ENCODE results near the gene RCOR2.

RCOR2 gene

GRCh38 chr11:63907808-63908530 lies 9.0 kb downstream of the RCOR2 start:
- TF ChIP-seq, protein P1, sequence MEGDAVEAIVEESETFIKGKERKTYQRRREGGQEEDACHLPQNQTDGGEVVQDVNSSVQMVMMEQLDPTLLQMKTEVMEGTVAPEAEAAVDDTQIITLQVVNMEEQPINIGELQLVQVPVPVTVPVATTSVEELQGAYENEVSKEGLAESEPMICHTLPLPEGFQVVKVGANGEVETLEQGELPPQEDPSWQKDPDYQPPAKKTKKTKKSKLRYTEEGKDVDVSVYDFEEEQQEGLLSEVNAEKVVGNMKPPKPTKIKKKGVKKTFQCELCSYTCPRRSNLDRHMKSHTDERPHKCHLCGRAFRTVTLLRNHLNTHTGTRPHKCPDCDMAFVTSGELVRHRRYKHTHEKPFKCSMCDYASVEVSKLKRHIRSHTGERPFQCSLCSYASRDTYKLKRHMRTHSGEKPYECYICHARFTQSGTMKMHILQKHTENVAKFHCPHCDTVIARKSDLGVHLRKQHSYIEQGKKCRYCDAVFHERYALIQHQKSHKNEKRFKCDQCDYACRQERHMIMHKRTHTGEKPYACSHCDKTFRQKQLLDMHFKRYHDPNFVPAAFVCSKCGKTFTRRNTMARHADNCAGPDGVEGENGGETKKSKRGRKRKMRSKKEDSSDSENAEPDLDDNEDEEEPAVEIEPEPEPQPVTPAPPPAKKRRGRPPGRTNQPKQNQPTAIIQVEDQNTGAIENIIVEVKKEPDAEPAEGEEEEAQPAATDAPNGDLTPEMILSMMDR (IDR thresholded peaks at IDR 0.05; ENCODE audit: low read depth, low read length) = no peak
- DNase-seq (ENCODE audit: low read depth in 2 of 2) = no peak
- no peak overlapping the region for H3K4me3 ChIP-seq (replicated peaks in 1 of 2; ENCODE audit: low read depth in 2 of 2, low read length in 2 of 2)

- H3K4me3 ChIP-seq (replicated peaks in 1 of 2; ENCODE audit: low read depth in 2 of 2, low read length in 2 of 2) = no peak overlapping the region
- no peak for DNase-seq (ENCODE audit: low read depth in 2 of 2)
- TF ChIP-seq, protein P1 (IDR thresholded peaks at IDR 0.05; ENCODE audit: low read depth, low read length) = no peak
Measured at GRCh38 chr11:63907063-63907462, 9.9 kb downstream of the RCOR2 start.

GRCh38 chr11:63906585-63906984 lies 10.4 kb downstream of the RCOR2 start:
- H3K4me3 ChIP-seq (replicated peaks in 1 of 2; ENCODE audit: low read depth in 2 of 2, low read length in 2 of 2) = no peak overlapping the region
- peak; percentile 33 to 39 for DNase-seq (ENCODE audit: low read depth in 2 of 2)
- TF ChIP-seq, protein P1 (IDR thresholded peaks at IDR 0.05; ENCODE audit: low read depth, low read length) = no peak

GRCh38 chr11:63906087-63906486 lies 10.9 kb downstream of the RCOR2 start:
- DNase-seq (ENCODE audit: low read depth in 2 of 2) = no peak
- H3K4me3 ChIP-seq (replicated peaks in 1 of 2; ENCODE audit: low read depth in 2 of 2, low read length in 2 of 2) = no peak overlapping the region
- TF ChIP-seq, protein P1 (IDR thresholded peaks at IDR 0.05; ENCODE audit: low read depth, low read length) = no peak

GRCh38 chr11:63905179-63905578 lies 11.8 kb downstream of the RCOR2 start:
- TF ChIP-seq, protein P1 (IDR thresholded peaks at IDR 0.05; ENCODE audit: low read depth, low read length) = no peak

GRCh38 chr11:63904743-63905142 lies 12.2 kb downstream of the RCOR2 start:
- TF ChIP-seq, protein P1 (IDR thresholded peaks at IDR 0.05; ENCODE audit: low read depth, low read length) = no peak
- H3K4me3 ChIP-seq (replicated peaks in 1 of 2; ENCODE audit: low read depth in 2 of 2, low read length in 2 of 2) = no peak overlapping the region
- DNase-seq (ENCODE audit: low read depth in 2 of 2) = no peak

More at GRCh38 chr11:63905179-63905578, 11.8 kb downstream of the RCOR2 start:
- no peak for DNase-seq (ENCODE audit: low read depth in 2 of 2)
- no peak overlapping the region for H3K4me3 ChIP-seq (replicated peaks in 1 of 2; ENCODE audit: low read depth in 2 of 2, low read length in 2 of 2)

GRCh38 chr11:63903884-63904283 lies 13.1 kb downstream of the RCOR2 start:
- H3K4me3 ChIP-seq (replicated peaks in 1 of 2; ENCODE audit: low read depth in 2 of 2, low read length in 2 of 2) = no peak overlapping the region
- DNase-seq (ENCODE audit: low read depth in 2 of 2) = no peak
- TF ChIP-seq, protein P1 (IDR thresholded peaks at IDR 0.05; ENCODE audit: low read depth, low read length) = no peak
